ENCODE data around the gene ANKRD16. TPM values are rescaled to one million over a fixed set of nuclear protein-coding genes. Genes with fewer than 3 reads are reported as not detected.

Gene ANKRD16
- total RNA-seq, 1 donor from 2014 or later, result 15.2 TPM

- H3K4me1 Mint-ChIP-seq, result no peaks in the 10 kb centered on the region
- H3K36me3 Mint-ChIP-seq, result peaks cover 56% of the 10 kb centered on the region
- H3K4me3 Mint-ChIP-seq, result no peak overlapping the region
- H3K27me3 Mint-ChIP-seq (ENCODE audit: low read depth), result no peaks in the 10 kb centered on the region
- no peak for DNase-seq (ENCODE audit: low spot score in 2 of 2, unreplicated experiment in 2 of 2)
- no peaks in the 10 kb centered on the region for H3K9me3 Mint-ChIP-seq
- no peak for TF ChIP-seq CTCF (IDR thresholded peaks at IDR 0.05; ENCODE audit: unreplicated experiment)
- no peak overlapping the region for H3K27ac Mint-ChIP-seq
Observed at GRCh38 chr10:5919568-5919967, 29.9 kb upstream of the ANKRD16 start.

GRCh38 chr10:5918763-5919162 is 29.1 kb upstream of the ANKRD16 start:
- Mint-ChIP-seq H3K27ac (no peak overlapping the region), H3K36me3 (peaks cover 57% of the 10 kb centered on the region), H3K4me3 (no peak overlapping the region), H3K27me3 (ENCODE audit: low read depth) (no peaks in the 10 kb centered on the region), H3K9me3 (no peaks in the 10 kb centered on the region), H3K4me1 (no peaks in the 10 kb centered on the region)
- no peak for DNase-seq (ENCODE audit: low spot score in 2 of 2, unreplicated experiment in 2 of 2)
- TF ChIP-seq CTCF (IDR thresholded peaks at IDR 0.05; ENCODE audit: unreplicated experiment), result no peak

- Mint-ChIP-seq H3K36me3 (peaks cover 62% of the 10 kb centered on the region), H3K9me3 (no peaks in the 10 kb centered on the region), H3K27me3 (ENCODE audit: low read depth) (no peaks in the 10 kb centered on the region), H3K4me1 (no peaks in the 10 kb centered on the region), H3K27ac (no peak overlapping the region), H3K4me3 (no peak overlapping the region)
- no peak for TF ChIP-seq CTCF (IDR thresholded peaks at IDR 0.05; ENCODE audit: unreplicated experiment)
- DNase-seq (ENCODE audit: low spot score in 2 of 2, unreplicated experiment in 2 of 2), result no peak
Observed at GRCh38 chr10:5917305-5917704, 27.6 kb upstream of the ANKRD16 start.

GRCh38 chr10:5915451-5915850 is 25.8 kb upstream of the ANKRD16 start:
- no peaks in the 10 kb centered on the region for H3K27me3 Mint-ChIP-seq (ENCODE audit: low read depth)
- no peaks in the 10 kb centered on the region for H3K9me3 Mint-ChIP-seq

GRCh38 chr10:5913736-5914135 is 24.0 kb upstream of the ANKRD16 start:
- Mint-ChIP-seq H3K4me3 (no peak overlapping the region), H3K9me3 (no peaks in the 10 kb centered on the region), H3K4me1 (peaks cover 1% of the 10 kb centered on the region), H3K27me3 (ENCODE audit: low read depth) (no peaks in the 10 kb centered on the region), H3K27ac (no peak overlapping the region), H3K36me3 (peaks cover 66% of the 10 kb centered on the region)
- no peak for TF ChIP-seq CTCF (IDR thresholded peaks at IDR 0.05; ENCODE audit: unreplicated experiment)
- DNase-seq (ENCODE audit: low spot score in 2 of 2, unreplicated experiment in 2 of 2), result no peak

More at GRCh38 chr10:5915451-5915850, 25.8 kb upstream of the ANKRD16 start:
- no peaks in the 10 kb centered on the region for H3K4me1 Mint-ChIP-seq
- no peak for TF ChIP-seq CTCF (IDR thresholded peaks at IDR 0.05; ENCODE audit: unreplicated experiment)
- DNase-seq (ENCODE audit: low spot score in 2 of 2, unreplicated experiment in 2 of 2), result no peak
- H3K36me3 Mint-ChIP-seq, result peaks cover 61% of the 10 kb centered on the region
- H3K27ac Mint-ChIP-seq, result no peak overlapping the region
- no peak overlapping the region for H3K4me3 Mint-ChIP-seq

GRCh38 chr10:5911670-5912069 is 22.0 kb upstream of the ANKRD16 start:
- no peaks in the 10 kb centered on the region for H3K9me3 Mint-ChIP-seq
- no peak overlapping the region for H3K4me3 Mint-ChIP-seq
- no peak for DNase-seq (ENCODE audit: low spot score in 2 of 2, unreplicated experiment in 2 of 2)
- H3K4me1 Mint-ChIP-seq, result peaks cover 8% of the 10 kb centered on the region
- TF ChIP-seq CTCF (IDR thresholded peaks at IDR 0.05; ENCODE audit: unreplicated experiment), result no peak
- H3K36me3 Mint-ChIP-seq, result peaks cover 65% of the 10 kb centered on the region
- H3K27ac Mint-ChIP-seq, result no peak overlapping the region
- H3K27me3 Mint-ChIP-seq (ENCODE audit: low read depth), result no peaks in the 10 kb centered on the region

Data from mesothelial cell of epicardium (in vitro differentiated cells).